ENCODE results near the gene ATP11A.
"Not testable (repeated sequence)": the region's sequence is repeated elsewhere in the genome, so short reads cannot be mapped to it uniquely, and the experiment has no call there.

ATP11A gene

DNA sequence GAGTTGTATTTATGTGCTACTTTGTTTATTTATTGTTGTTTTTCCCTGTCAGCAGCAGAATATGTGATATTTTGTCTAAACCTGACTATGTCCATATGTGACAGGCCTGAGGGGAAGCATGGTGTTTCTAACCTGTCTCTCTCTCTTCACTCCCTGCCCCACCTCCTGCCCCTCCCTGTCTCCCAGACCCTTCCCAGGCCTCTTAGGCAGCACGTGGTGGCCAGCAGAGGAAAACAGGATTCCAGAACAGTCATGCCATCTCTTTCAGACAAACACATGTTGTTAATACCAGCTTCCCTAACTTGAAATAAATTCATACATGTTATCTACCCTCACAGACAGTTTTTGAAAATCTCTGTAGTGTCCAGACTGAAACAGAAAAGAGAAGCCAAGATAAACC is 31.0 kb upstream of the ATP11A start:
- no peaks in the 10 kb centered on the region for H3K9me3 Mint-ChIP-seq
- no peak overlapping the region for H3K4me3 Mint-ChIP-seq
- H3K27me3 Mint-ChIP-seq = no peaks in the 10 kb centered on the region
- no peak for DNase-seq
- H3K4me1 Mint-ChIP-seq = no peaks in the 10 kb centered on the region
- no peak overlapping the region for H3K27ac Mint-ChIP-seq
- ATAC-seq = no peak

GRCh38 chr13:112661291-112661690 is 28.5 kb upstream of the ATP11A start:
- no peaks in the 10 kb centered on the region for H3K9me3 Mint-ChIP-seq
- DNase-seq (no peak), ATAC-seq (no peak)
- no peaks in the 10 kb centered on the region for H3K27me3 Mint-ChIP-seq
- no peak overlapping the region for H3K27ac Mint-ChIP-seq
- H3K4me1 Mint-ChIP-seq = no peaks in the 10 kb centered on the region
- no peak overlapping the region for H3K4me3 Mint-ChIP-seq

DNA sequence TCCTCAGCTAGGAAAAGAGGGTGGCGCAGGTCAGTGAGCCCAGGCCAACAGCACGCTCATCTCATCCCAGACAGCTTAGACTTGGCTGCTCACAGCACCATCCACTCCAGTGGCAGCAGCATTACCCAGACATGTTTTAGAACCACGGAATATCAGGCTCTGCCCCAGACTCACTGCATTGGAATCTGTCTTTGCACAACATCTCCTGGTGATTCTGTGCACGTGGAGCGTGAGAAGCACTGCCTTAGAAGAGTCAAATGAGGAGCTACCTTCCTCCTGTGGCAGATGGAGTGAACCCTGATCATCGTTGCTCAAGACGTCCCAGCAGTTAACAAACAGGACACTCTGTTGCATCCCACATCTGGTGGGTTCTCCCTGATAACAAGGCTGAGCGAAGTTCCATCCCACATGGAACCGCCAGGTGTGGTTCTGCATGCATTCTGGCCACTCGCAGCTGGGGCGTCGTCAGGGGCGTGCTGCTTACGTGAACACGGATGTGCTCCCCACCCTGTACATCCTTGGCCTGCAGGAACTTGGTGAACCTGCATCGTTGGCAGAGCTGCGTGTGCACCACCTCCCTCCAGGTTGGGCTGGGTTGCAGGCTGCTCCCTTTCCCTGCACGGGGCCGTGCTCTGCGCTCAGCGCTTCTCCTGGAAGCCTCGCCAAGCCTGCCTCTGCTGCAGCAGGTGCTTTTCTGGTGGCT is 25.2 kb upstream of the ATP11A start:
- Mint-ChIP-seq H3K27ac (no peak overlapping the region), H3K4me1 (no peaks in the 10 kb centered on the region), H3K27me3 (no peaks in the 10 kb centered on the region), H3K9me3 (no peaks in the 10 kb centered on the region), H3K4me3 (no peak overlapping the region)
- ATAC-seq (no peak), DNase-seq (no peak)

- H3K27ac Mint-ChIP-seq = no peak overlapping the region
- no peaks in the 10 kb centered on the region for H3K9me3 Mint-ChIP-seq
- ATAC-seq (no peak), DNase-seq (no peak)
- H3K4me1 Mint-ChIP-seq = peaks cover 12% of the 10 kb centered on the region
- no peak overlapping the region for H3K4me3 Mint-ChIP-seq
- peaks cover 8% of the 10 kb centered on the region for H3K27me3 Mint-ChIP-seq
These were observed 20.9 kb upstream of the ATP11A start for GRCh38 chr13:112668924-112669323.

DNA sequence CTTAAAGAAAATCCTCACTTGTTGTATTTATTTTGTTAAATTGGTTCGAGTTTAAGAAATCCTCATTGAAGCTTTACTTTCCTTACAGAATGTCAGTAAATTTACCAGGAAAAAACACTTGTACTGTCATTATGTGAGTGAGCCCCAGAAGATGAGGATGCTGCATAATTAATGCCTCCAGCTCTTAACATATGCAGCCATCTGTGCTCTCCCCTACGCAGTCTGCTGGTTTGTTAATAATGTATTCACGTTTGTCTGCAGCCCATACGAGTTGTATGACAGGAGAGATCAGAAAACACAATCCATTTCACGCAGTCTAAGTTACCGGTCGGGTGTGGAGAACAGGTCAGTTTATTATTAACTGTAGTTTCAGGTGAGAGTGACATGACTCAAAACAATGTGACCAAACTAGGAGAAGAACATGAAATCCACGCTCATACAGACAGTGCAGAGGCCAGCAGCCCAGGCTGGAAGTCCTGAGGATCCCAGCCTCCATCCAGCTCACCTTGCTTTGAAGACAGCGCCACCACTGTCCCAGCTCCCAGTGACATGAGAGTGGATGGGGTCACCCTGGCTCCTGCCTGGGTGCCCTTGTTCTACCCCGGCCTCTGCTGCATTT is 19.8 kb upstream of the ATP11A start:
- peaks cover 8% of the 10 kb centered on the region for H3K27me3 Mint-ChIP-seq
- H3K9me3 Mint-ChIP-seq = no peaks in the 10 kb centered on the region

DNA sequence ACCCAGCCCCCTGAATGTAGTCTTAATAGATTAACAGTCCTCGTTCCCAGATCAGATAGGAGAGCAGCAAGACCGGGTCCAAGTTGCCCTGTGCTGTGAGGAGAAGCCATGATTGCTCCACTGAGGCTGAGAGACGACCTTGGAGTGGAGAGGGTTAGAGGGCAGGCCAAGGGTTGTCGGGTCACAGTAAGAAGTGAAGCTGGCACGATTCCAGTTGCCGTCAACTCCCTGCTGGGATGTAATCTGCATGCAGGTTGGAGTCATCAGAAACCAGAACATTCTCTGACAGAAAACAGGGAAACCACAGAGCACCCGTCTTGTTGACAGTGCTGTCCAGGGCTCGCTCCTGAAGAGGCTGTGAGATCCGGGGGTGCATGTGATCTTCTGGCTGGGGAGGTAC is 19.0 kb upstream of the ATP11A start:
- Mint-ChIP-seq H3K27me3 (peaks cover 11% of the 10 kb centered on the region), H3K27ac (no peak overlapping the region), H3K4me3 (no peak overlapping the region), H3K9me3 (no peaks in the 10 kb centered on the region), H3K4me1 (peaks cover 26% of the 10 kb centered on the region)
- DNase-seq (no peak), ATAC-seq (no peak)

More for the DNA sequence above, 19.8 kb upstream of the ATP11A start:
- DNase-seq = no peak
- H3K4me3 Mint-ChIP-seq = no peak overlapping the region
- ATAC-seq = no peak
- no peak overlapping the region for H3K27ac Mint-ChIP-seq
- H3K4me1 Mint-ChIP-seq = peaks cover 23% of the 10 kb centered on the region

DNA sequence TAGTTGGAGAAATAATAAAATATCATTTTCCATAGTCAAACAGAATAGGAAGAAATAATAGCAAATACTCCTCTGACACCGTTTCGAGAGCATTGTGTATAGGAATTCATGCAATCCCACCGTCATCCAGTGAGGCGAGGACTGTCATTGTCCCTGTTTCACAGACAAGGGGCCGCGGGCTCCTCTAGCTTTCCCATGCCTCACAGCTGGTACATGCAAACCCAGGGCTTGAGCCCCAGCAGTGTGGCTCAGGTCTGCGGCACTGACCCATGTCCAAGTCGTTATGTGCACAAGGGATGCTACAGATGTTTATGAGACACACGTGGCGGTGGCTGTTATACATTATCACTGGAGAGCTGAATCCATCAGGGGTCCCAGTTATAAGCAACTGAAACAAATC is 18.5 kb upstream of the ATP11A start:
- no peak overlapping the region for H3K27ac Mint-ChIP-seq
- H3K27me3 Mint-ChIP-seq = peaks cover 16% of the 10 kb centered on the region

DNA sequence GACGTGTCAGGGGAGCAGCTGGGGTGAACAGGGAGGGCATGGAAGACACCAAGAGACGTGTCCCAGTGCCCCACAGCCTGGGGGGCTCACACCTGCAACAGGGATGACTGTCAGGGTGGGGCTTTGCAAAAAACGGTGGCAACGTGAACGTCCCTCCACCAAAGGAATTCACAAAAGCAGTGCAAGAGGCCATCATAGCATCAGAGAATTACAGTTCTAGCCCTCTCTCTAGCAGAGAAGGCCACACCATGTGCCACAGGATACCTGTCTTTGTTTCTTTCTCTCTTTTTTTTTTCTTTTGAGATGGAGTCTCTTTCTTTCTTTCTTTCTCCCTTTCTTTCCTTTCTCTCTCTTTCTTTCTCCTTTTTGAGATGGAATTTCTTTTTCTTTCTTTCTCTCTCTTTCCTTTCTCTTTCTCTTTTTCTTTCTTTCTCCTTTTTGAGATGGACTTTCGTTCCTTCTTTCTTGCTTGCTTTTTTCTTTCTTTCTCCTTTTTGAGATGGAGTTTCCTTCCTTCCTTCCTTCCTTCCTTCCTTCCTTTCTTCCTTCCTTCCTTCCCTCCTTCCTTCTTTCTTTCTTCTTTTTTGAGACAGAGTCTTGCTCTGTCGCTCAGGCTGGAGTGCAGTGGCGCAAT is 17.1 kb upstream of the ATP11A start:
- DNase-seq (no peak), ATAC-seq (no peak)
- peaks cover 18% of the 10 kb centered on the region for H3K27me3 Mint-ChIP-seq
- peaks cover 26% of the 10 kb centered on the region for H3K4me1 Mint-ChIP-seq
- H3K27ac Mint-ChIP-seq = peak overlapping the region in 1 of 2 donors; percentile 61
- no peaks in the 10 kb centered on the region for H3K9me3 Mint-ChIP-seq
- no peak overlapping the region for H3K4me3 Mint-ChIP-seq

More for the DNA sequence above, 18.5 kb upstream of the ATP11A start:
- DNase-seq (no peak), ATAC-seq (no peak)
- peaks cover 26% of the 10 kb centered on the region for H3K4me1 Mint-ChIP-seq
- no peak overlapping the region for H3K4me3 Mint-ChIP-seq
- no peaks in the 10 kb centered on the region for H3K9me3 Mint-ChIP-seq

DNA sequence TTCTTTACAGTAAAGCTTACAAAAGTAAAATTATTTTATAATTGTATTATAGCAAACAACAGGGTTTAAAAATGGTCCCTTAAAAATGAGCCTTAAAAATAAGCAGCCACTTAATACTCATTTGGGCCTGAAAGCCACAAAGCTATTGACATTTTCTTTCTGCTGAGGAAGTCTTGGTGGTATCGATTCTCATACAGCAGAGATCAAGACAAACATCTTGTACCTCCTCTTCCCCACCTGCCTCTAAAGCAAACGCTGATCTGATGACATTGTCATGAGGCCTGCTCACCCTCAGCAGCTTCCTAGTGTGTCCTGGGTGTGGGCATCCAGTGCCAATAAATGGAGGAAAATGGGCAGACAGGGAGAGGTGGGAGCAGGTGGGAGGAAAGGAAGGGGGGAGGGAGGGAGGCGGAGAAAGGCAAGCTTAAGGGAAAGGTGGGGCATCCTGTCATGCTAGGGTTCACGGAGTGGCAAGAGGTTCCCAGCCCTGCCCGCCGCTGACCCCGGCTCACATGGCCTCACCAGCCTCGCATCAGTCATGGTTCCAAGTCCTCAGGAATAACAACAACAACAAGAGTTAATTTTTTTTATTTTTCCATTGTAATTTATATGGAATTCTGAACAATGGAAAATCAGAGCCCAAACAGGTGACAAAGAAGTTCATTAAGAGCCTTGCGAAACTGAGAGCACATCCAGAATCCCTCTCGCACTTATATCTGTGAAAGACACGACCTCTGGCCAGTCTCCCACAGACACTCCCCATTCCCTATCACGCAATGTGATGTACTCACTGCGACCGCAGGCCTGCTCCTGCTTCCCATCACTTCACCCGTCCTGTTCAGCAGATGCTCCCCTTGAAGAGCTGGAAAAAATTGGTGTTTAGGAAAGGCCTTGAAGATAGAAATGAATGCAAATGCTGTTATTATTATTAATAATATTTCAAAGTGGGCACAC is 15.1 kb upstream of the ATP11A start:
- DNase-seq (no peak), ATAC-seq (peak; percentile 81)
- Mint-ChIP-seq H3K4me3 (no peak overlapping the region), H3K27ac (no peak overlapping the region), H3K27me3 (peaks cover 18% of the 10 kb centered on the region), H3K4me1 (peaks cover 26% of the 10 kb centered on the region), H3K9me3 (no peaks in the 10 kb centered on the region)

DNA sequence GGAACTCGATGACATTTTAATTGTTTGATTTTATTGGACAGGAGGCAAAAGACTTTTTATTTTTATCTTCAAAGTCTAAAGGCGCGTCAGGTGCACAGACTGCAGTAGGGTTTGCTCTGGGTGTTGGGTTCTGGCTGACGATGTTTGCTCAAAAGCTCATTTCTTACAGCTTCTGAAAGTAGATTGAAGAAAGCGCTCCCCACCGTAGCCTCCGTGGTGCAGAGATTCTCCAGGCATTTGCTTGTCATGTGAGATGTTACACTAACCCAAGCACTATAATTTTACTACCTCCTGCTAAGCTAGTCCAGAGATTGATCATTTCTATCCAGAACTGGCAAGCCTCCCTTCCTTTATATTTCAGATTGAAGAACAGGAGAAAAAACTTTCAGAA is 14.5 kb upstream of the ATP11A start:
- peaks cover 26% of the 10 kb centered on the region for H3K4me1 Mint-ChIP-seq
- DNase-seq (no peak), ATAC-seq (no peak)
- H3K4me3 Mint-ChIP-seq = no peak overlapping the region
- H3K27ac Mint-ChIP-seq = no peak overlapping the region
- H3K9me3 Mint-ChIP-seq = no peaks in the 10 kb centered on the region
- H3K27me3 Mint-ChIP-seq = peaks cover 18% of the 10 kb centered on the region

- not testable (repeated sequence) for H3K27ac Mint-ChIP-seq, DNase-seq, H3K9me3 Mint-ChIP-seq, ATAC-seq, H3K4me3 Mint-ChIP-seq
- Mint-ChIP-seq H3K4me1 (peaks cover 26% of the 10 kb centered on the region), H3K27me3 (peaks cover 18% of the 10 kb centered on the region)
These were observed 12.3 kb upstream of the ATP11A start for GRCh38 chr13:112677421-112677962.

DNA sequence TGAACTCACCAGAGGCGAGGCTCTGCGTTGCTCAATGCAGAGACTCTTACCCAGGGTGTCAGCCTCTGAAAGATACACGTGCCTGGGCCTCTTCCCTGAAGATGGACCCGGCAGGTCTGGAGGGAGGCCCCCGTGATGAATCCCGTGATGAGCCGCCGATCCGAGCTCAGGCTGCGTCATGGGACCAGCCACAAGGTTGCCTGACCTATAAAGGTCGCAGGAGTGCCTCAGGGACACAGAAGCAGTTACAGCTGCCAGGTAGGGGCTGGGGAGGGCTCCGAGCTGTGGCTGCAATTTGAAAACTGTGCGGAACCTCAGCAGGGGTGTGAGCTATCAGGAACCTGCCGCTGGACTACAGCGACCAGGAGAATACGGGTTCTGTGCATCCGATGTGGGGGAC is 10.5 kb upstream of the ATP11A start:
- Mint-ChIP-seq H3K4me3 (no peak overlapping the region), H3K27me3 (peaks cover 9% of the 10 kb centered on the region), H3K4me1 (peaks cover 10% of the 10 kb centered on the region), H3K9me3 (no peaks in the 10 kb centered on the region), H3K27ac (no peak overlapping the region)
- no peak for ATAC-seq
- DNase-seq = no peak

DNA sequence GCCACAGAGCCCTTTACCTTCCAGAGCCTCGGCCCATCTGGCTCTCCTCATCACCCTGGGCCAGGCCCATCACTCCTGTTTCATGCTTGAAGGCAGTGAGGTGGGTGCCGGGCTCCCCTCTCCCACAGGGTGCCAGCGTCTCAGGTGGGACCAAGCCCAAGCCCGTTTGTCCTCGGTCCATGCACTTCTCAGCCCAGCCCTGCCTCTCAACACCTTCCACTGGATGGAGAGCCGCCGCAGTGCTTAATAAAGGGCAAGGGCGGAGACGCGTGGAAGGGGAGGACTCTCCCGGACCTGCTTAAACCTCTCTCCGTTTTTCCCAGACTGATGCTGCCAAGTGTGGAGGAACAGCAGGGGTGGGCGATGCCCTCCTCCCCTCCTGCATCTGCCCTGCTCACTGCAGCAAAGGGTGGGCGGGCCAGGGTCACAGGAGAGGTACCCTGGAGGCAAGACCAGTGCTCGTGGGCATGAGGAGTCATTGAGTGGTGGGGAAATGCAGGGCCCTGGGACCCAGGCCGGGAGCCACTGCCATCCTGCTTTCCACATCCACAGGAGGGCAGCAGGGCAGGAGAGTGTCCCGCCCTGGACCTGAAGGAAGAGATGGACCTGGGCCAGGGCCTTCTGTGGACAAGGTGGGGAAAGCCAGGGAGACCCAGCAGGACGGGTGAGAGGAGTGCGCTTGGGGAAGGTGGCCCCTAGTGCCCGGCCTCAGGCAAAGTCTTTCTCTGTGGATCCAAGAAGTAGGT is 9.7 kb upstream of the ATP11A start:
- H3K9me3 Mint-ChIP-seq = no peaks in the 10 kb centered on the region
- peaks cover 2% of the 10 kb centered on the region for H3K4me1 Mint-ChIP-seq
- H3K27me3 Mint-ChIP-seq = peaks cover 9% of the 10 kb centered on the region
- no peak overlapping the region for H3K27ac Mint-ChIP-seq
- ATAC-seq (peak; percentile 37), DNase-seq (no peak)
- no peak overlapping the region for H3K4me3 Mint-ChIP-seq

DNA sequence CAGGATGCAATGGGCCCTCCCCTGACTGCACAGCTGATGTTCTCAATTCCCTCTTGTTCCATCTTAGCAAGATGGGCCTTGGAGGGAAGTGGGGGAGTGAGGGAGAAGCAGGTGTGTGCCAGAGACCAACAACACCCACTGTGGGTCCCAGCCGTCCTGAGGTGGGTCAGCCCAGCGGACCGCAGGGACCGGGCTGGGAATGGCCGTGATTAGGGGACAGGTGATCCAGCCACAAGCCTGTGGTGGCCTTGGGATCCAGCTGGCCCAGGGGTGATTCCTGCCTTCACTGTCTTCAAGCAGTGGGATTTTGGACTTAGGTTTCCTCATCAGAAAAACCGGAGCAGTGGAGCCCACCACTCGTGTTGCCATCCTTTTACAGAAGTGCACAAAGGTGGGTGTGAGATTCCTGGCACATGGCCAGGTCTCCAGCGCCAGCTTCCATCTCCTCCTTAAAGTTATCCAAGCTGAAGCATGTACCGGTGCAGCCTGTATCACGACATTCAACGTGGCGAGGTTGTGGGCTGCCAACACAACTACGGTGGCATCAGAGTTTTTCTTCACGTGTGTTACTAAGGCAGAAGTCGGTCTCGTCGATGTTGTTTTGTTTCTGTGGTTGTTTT is 9.0 kb upstream of the ATP11A start:
- peaks cover 7% of the 10 kb centered on the region for H3K27me3 Mint-ChIP-seq
- ATAC-seq (peak; percentile 23), DNase-seq (no peak)
- H3K4me3 Mint-ChIP-seq = no peak overlapping the region
- no peak overlapping the region for H3K27ac Mint-ChIP-seq
- H3K9me3 Mint-ChIP-seq = no peaks in the 10 kb centered on the region
- no peaks in the 10 kb centered on the region for H3K4me1 Mint-ChIP-seq

Measured in stimulated activated naive CD8-positive, alpha-beta T cell treated with anti-CD3 and anti-CD28 coated beads, Interleukin-15, amount 100 ng/mL, for 72 hours (primary cell).